HepG2 (cell line): Measurements from ENCODE around the gene SAP30. TPM values are rescaled to one million over a fixed set of nuclear protein-coding genes. Genes with fewer than 3 reads are reported as not detected.

Experiments
- ATAC-seq: fragments of 200-7000 bp; cut with Tn5 transposase; 3 replicates; pipeline ENCODE4 v1.9.1; 2020; ENCODE audit warnings: mild to moderate bottlenecking, moderate library complexity
- BruUV-seq: library from RNA; stranded (reverse); fragments of 400-500 nt; replicated peaks from 2 replicates; lab custom pipeline; 2021; lab: Mats Ljungman, UMichigan
- CTCF ChIA-PET: fragments of 300-600 bp; formaldehyde crosslinking; extraction: SDS; loops from one replicate; lab custom pipeline; 2021; ENCODE audit warnings: low total read pairs, inconsistent platforms, low intra/inter-chr PET ratio; lab: Yijun Ruan, JAX
- POLR2A ChIA-PET: fragments of 350-600 bp; sonication (Branson Sonifier 250); formaldehyde crosslinking; loops from one replicate; lab custom pipeline; 2020; ENCODE audit warnings: antibody characterized with exemption, inconsistent platforms; lab: Yijun Ruan, JAX
- DNase-seq: peaks from one replicate; pipeline ENCODE4 v3.0.0-alpha.2; 2015; ENCODE audit warnings: low spot score
- FAIRE-seq: peaks from 3 replicates; lab custom pipeline; 2011; peaks lifted over from hg19 to GRCh38; lab: Jason Lieb, UNC
- H2AFZ ChIP-seq: one replicate; pipeline ENCODE4 v1.6.1; 2011; ENCODE audit warnings: low read length, inconsistent platforms
- H3K27ac ChIP-seq: fragments of 300-600 bp; 3 replicates; pipeline ENCODE4 v1.8.0; 2011; ENCODE audit warnings: mixed run types, mild to moderate bottlenecking, mixed read lengths, low read length, inconsistent platforms; ENCODE audit not compliant: insufficient read depth; ENCODE audit errors: extremely low read length
- H3K27me3 ChIP-seq, 2 experiments: fragments of 200-600 bp in 1 of 2; 2 replicates in 1 of 2; 3 replicates in 1 of 2; pipeline versions ENCODE4 v1.6.0 to v1.8.0; 2011; ENCODE audit warnings: low read length in 2 of 2, mild to moderate bottlenecking in 2 of 2, moderate library complexity in 2 of 2, inconsistent platforms in 1 of 2; ENCODE audit not compliant: insufficient read depth in 2 of 2, control insufficient read depth in 1 of 2
- H3K36me3 ChIP-seq, 2 experiments: fragments of 200-600 bp in 1 of 2; replicated peaks in 1 of 2; 2 replicates in 1 of 2; 3 replicates in 1 of 2; pipeline versions ENCODE4 v1.5.1 to v1.8.0; 2011; ENCODE audit warnings: low read length in 2 of 2, inconsistent platforms in 1 of 2; ENCODE audit not compliant: insufficient read depth in 2 of 2, control insufficient read depth in 1 of 2
- H3K4me1 ChIP-seq: 2 replicates; pipeline ENCODE4 v1.5.1; 2012; ENCODE audit warnings: low read length, inconsistent platforms; ENCODE audit not compliant: insufficient read depth
- H3K4me2 ChIP-seq: 2 replicates; pipeline ENCODE4 v1.6.0; 2011; ENCODE audit warnings: low read depth, low read length, inconsistent platforms
- H3K4me3 ChIP-seq, 3 experiments: fragments of 200-600 bp in 1 of 3; sonication (generic), shearing (Covaris generic) in 1 of 3; replicated peaks in 1 of 3; 2 replicates each; pipeline ENCODE4 v1.5.1; 2011 to 2016; ENCODE audit warnings: low read length in 3 of 3, inconsistent platforms in 2 of 3, low read depth in 2 of 3, mild to moderate bottlenecking in 2 of 3, control low read depth in 1 of 3, mixed read lengths in 1 of 3; ENCODE audit not compliant: insufficient read depth in 1 of 3
- H3K79me2 ChIP-seq: one replicate; pipeline ENCODE4 v1.6.1; 2011; ENCODE audit warnings: low read length, inconsistent platforms; ENCODE audit not compliant: insufficient read depth
- H3K9ac ChIP-seq: 2 replicates; pipeline ENCODE4 v1.6.0; 2011; ENCODE audit warnings: mild to moderate bottlenecking, low read depth, low read length, inconsistent platforms; ENCODE audit not compliant: insufficient read depth
- H3K9me3 ChIP-seq: 2 replicates; pipeline ENCODE4 v1.5.1; 2012; ENCODE audit warnings: mild to moderate bottlenecking, low read length
- H4K20me1 ChIP-seq: 2 replicates; pipeline ENCODE4 v1.6.0; 2011; ENCODE audit warnings: inconsistent platforms, mild to moderate bottlenecking, low read length, moderate library complexity; ENCODE audit not compliant: insufficient read depth
- FOSL1 ChIP-seq: sonication (generic); formaldehyde crosslinking; IDR thresholded peaks from 2 replicates; pipeline ENCODE4 v1.9.0; 2021; ENCODE audit warnings: missing genetic modification reagents, borderline replicate concordance
- KAT7 ChIP-seq: IDR thresholded peaks from 2 replicates; pipeline ENCODE4 v1.6.1; 2018; ENCODE audit warnings: borderline replicate concordance, missing compliant biosample characterization
- KLF9 ChIP-seq: IDR thresholded peaks from 2 replicates; pipeline ENCODE4 v1.6.1; 2016; ENCODE audit warnings: low read depth
- NBN ChIP-seq: fragments of 450-650 bp; conservative IDR thresholded peaks from 2 replicates; pipeline ENCODE4 v1.6.1; 2017
- ZFX ChIP-seq: sonication (generic); formaldehyde crosslinking; IDR thresholded peaks from 2 replicates; pipeline ENCODE4 v1.4.0; 2020; ENCODE audit warnings: mild to moderate bottlenecking, low read depth, missing genetic modification reagents, moderate library complexity
- ZIK1 ChIP-seq: sonication (generic); formaldehyde crosslinking; IDR thresholded peaks from 2 replicates; pipeline ENCODE4 v1.5.0; 2020; ENCODE audit warnings: mild to moderate bottlenecking, low read depth, missing genetic modification reagents, borderline replicate concordance
- ZNF7 ChIP-seq: IDR thresholded peaks from 2 replicates; pipeline ENCODE4 v1.6.1; 2016; ENCODE audit warnings: missing biosample characterization, missing genetic modification reagents
- ZNF776 ChIP-seq: sonication (generic); formaldehyde crosslinking; IDR thresholded peaks from 2 replicates; pipeline ENCODE4 v1.4.0; 2020; ENCODE audit warnings: mild to moderate bottlenecking, missing genetic modification reagents
- ZSCAN12 ChIP-seq: sonication (generic); formaldehyde crosslinking; IDR thresholded peaks from 2 replicates; pipeline ENCODE4 v1.9.0; 2021; ENCODE audit warnings: mild to moderate bottlenecking, missing genetic modification reagents
- WGBS: methylation state at CpG from one replicate; pipeline ENCODE4 v1.1.6; 2017; ENCODE audit warnings: low lambda C conversion rate; 5-methylcytosine and 5-hydroxymethylcytosine counted together
- in situ Hi-C: cut with HindIII; loops from 2 replicates; pipeline ENCODE4 v1.10.0; 2017; ENCODE audit warnings: low pct_unique_long_range_greater_than_20kb; ENCODE audit not compliant: extremely low pct_ligation_motif_present
- intact Hi-C: fragments of 100-400 bp; cut with micrococcal nuclease; formaldehyde crosslinking; loops from one replicate; pipeline ENCODE4 v1.10.0; 2022; ENCODE audit not compliant: unreplicated experiment
- polyA plus RNA-seq, 8 experiments: library from polyadenylated mRNA; depleted of rRNA in 3 of 8; stranded (reverse) in 7 of 8; unstranded in 1 of 8; fragments of >200 nt; fragmentation: Illumina TruSeq in 4 of 8; extraction: Trizol in 4 of 8; gene quantifications; 2 replicates each; pipeline versions ENCODE4 v1.2.1 to v1.2.3, GENCODE V29; 2011 to 2016; ENCODE audit warnings: low read depth in 4 of 8, missing spikeins in 1 of 8, mixed read lengths in 1 of 8; ENCODE audit not compliant: insufficient read depth in 1 of 8
- total RNA-seq, 5 experiments: library from RNA; depleted of rRNA; stranded (reverse); fragments of >200 nt; fragmentation: Illumina TruSeq; extraction: Trizol; gene quantifications; 2 replicates each; pipeline ENCODE4 v1.2.3, GENCODE V29; 2016; ENCODE audit warnings: low read depth in 1 of 5
- TF ChIP-seq, protein P1 (sequence below): sonication (generic); formaldehyde crosslinking; IDR thresholded peaks from 2 replicates; pipeline ENCODE4 v1.5.0; 2020; ENCODE audit warnings: missing genetic modification reagents, mild to moderate bottlenecking, borderline replicate concordance
- TF ChIP-seq, protein P2 (sequence below): sonication (generic); formaldehyde crosslinking; IDR thresholded peaks from 2 replicates; pipeline ENCODE4 v1.4.0; 2020; ENCODE audit warnings: missing genetic modification reagents

SAP30 gene
- total and polyA plus RNA-seq, 2 of the 13 experiments (the other 11 are each of a cell fraction or from before 2014, with no cell fraction given): 14.2 to 25.1 TPM

DNA sequence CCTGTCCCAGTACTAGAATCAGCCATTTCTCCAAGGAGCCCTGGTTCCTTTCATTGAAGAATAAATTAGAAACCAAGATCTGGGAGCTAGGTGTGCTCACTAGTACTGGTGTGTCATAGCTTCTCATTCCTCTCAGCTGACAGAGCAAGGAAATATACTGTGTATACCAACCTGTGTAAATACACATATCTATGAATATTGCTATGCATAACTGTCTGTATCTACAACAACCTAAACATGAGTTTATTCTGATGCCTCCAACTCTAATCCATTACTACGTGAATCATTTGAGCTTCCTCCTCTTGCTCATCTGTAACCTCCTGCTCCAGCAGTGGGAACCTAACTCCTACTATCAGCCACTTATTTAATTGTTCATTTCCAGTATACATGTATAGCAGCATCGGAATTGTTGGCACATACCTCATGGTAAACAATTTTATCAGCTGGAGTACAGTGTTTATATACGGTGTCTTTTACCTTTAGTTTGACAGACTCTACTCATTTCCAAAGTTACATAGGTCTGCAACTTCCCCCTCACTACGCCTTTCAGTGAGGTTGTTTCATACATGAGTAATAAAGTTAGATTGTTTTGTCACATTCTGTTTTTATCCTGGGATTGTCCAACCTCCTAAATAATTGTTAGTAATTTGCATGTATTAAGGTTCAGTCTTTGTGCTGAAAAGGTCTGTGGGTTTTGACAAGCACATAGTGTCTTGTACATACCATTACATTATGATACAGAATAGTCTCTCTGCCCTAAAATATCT lies 35.3 kb downstream of the SAP30 start:
- Histone ChIP-seq H3K79me2 (no peaks in the 10 kb centered on the region), H3K9ac (no peak overlapping the region), H3K4me1 (no peaks in the 10 kb centered on the region), H2AFZ (no peak overlapping the region), H3K27ac (no peak overlapping the region), H3K27me3 (no peaks in the 10 kb centered on the region), H3K4me3 (no peak overlapping the region), H3K36me3 (no peaks in the 10 kb centered on the region), H3K9me3 (no peaks in the 10 kb centered on the region), H4K20me1 (no peaks in the 10 kb centered on the region), H3K4me2 (no peak overlapping the region)
- ChIA-PET POLR2A (no interaction called here), CTCF (no interaction called here)
- intact Hi-C loops: no loop called here
- FAIRE-seq (no peak), ATAC-seq (no peak), DNase-seq (no peak)
- in situ Hi-C loops: loop anchor here (25.0 kb wide), 1 partner anchor 394 kb away; no protein-coding TSS in a partner anchor
- 46% methylated on average over 4 of the region's 4 CpGs for WGBS
- BruUV-seq: no TSS peak
- no peak for TF ChIP-seq ZFX (CRISPR knock-in tag)
- no peak for TF ChIP-seq ZSCAN12 (CRISPR knock-in tag)
- no peak for TF ChIP-seq ZNF7 (CRISPR knock-in tag)
- TF ChIP-seq NBN: no peak
- TF ChIP-seq KLF9 (CRISPR knock-in tag): no peak
- TF ChIP-seq, protein P1, sequence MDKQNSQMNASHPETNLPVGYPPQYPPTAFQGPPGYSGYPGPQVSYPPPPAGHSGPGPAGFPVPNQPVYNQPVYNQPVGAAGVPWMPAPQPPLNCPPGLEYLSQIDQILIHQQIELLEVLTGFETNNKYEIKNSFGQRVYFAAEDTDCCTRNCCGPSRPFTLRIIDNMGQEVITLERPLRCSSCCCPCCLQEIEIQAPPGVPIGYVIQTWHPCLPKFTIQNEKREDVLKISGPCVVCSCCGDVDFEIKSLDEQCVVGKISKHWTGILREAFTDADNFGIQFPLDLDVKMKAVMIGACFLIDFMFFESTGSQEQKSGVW (CRISPR knock-in tag): no peak
- no peak for TF ChIP-seq KAT7
- TF ChIP-seq ZIK1: no peak
- TF ChIP-seq, protein P2, sequence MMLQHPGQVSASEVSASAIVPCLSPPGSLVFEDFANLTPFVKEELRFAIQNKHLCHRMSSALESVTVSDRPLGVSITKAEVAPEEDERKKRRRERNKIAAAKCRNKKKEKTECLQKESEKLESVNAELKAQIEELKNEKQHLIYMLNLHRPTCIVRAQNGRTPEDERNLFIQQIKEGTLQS (CRISPR knock-in tag): no peak
- no peak for TF ChIP-seq FOSL1 (CRISPR knock-in tag)
- no peak for TF ChIP-seq ZNF776
